ENCODE results near the gene ZNF579. TPM values are rescaled to one million over a fixed set of nuclear protein-coding genes. Genes with fewer than 3 reads are reported as not detected.

ZNF579 gene
- total and polyA plus RNA-seq, 9 of the 15 experiments (the other 6 are each of a cell fraction or from before 2014, with no cell fraction given): 0.06 to 15.9 (median 1.6) TPM

DNA sequence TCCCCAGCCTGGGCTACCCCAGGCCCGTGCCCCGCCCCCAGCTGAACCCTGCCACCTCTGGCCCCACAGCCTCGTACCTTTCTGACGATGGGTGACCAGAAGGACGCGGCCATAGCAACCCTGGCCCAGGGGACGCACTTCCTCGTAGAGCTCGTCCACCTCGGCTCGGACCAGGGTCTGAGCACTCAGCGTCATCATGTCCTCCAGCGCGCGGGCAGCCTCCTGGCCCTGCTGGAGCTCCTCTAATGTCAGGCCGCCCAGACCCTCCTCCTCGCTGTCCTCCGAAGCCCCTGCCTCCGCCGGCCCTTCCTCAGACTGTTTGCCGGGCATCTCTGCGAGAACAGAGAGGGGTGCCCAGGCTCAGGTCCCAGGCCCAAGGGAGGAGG lies 44.7 kb downstream of the ZNF579 start (continued):
- TF ChIP-seq, protein P1, sequence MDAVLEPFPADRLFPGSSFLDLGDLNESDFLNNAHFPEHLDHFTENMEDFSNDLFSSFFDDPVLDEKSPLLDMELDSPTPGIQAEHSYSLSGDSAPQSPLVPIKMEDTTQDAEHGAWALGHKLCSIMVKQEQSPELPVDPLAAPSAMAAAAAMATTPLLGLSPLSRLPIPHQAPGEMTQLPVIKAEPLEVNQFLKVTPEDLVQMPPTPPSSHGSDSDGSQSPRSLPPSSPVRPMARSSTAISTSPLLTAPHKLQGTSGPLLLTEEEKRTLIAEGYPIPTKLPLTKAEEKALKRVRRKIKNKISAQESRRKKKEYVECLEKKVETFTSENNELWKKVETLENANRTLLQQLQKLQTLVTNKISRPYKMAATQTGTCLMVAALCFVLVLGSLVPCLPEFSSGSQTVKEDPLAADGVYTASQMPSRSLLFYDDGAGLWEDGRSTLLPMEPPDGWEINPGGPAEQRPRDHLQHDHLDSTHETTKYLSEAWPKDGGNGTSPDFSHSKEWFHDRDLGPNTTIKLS (IDR thresholded peaks at IDR 0.05; ENCODE audit: borderline replicate concordance, low read depth): no peak
- TF ChIP-seq TEAD1 (CRISPR knock-in tag; IDR thresholded peaks at IDR 0.05) (no peak), HNRNPUL1 (IDR thresholded peaks at IDR 0.05; ENCODE audit: low read length) (no peak), ZNF311 (CRISPR knock-in tag; IDR thresholded peaks at IDR 0.05) (no peak), HDAC2 (IDR thresholded peaks at IDR 0.05) (no peak)

DNA sequence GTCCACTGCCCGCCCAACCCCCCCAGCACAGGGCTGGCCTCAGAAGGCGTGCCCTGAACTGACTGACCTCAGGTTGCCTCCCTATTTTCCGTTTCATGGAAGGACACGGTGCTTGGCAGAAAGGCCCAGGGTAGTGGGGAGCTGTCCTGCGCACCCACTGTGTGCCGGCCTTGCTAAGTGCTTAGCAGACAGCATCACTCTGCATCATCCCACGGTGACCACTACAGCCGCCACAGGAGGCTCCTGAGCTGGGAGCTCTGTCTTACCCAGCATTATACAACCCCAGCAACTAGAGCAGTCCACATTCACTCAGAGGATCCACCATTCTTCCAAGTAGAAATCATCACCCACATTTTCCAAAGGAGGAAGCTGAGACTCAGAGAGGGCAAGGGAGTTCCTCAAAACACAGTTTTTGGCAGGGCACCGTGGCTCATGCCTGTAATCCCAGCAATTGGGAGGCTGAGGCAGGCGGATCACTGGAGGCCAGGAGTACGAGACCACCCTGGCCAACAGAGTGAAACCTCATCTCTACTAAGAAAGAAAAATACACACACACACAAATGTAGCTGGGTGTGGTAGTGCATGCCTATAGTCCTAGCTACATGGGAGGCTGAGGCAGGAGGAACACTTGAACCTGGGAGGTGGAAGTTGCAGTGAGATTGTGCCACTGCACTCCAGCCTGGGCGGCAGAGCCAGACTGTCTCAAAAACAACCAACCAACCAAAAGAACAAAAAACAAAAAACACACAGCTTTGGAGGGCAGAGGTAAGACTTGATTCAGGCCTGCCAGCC lies 45.3 kb downstream of the ZNF579 start:
- Histone ChIP-seq H3K4me2 (ENCODE audit: insufficient read depth, low read length) (no peak overlapping the region), H3K27me3 (ENCODE audit: control insufficient read depth in 2 of 2, insufficient read depth in 2 of 2, low read length in 2 of 2) (no peaks in the 10 kb centered on the region), H3K4me1 (replicated peaks in 1 of 2; ENCODE audit: control insufficient read depth in 2 of 2, insufficient read depth in 2 of 2, low read length in 2 of 2) (peaks cover 0 to 36% of the 10 kb centered on the region in 2 experiments; a peak in 2 of 5 replicates), H3K9me3 (replicated peaks; ENCODE audit: control insufficient read depth, insufficient read depth, low read depth, low read length) (no peaks in the 10 kb centered on the region), H3K27ac (ENCODE audit: extremely low read depth, low read depth, low read length) (no peak overlapping the region), H2AFZ (ENCODE audit: low read depth, low read length) (no peak overlapping the region), H4K20me1 (replicated peaks; ENCODE audit: control insufficient read depth, insufficient read depth, low read length) (no peaks in the 10 kb centered on the region), H3K79me2 (ENCODE audit: control insufficient read depth, insufficient read depth, low read length) (no peaks in the 10 kb centered on the region), H3K36me3 (ENCODE audit: control insufficient read depth, insufficient read depth, low read length) (no peaks in the 10 kb centered on the region), H3K9me1 (ENCODE audit: control insufficient read depth, insufficient read depth, low read length) (no peaks in the 10 kb centered on the region), H3K4me3 (no peak overlapping the region), H3K9ac (ENCODE audit: insufficient read depth in 1 of 2, low read depth in 2 of 2, low read length in 2 of 2) (peak overlapping the region in 1 of 2 experiments; percentile 22; a peak in 1 of 4 replicates)
- DNase-seq (ENCODE audit: extremely low read depth in 1 of 4, low spot score in 3 of 4): peak in 1 of 4 experiments; percentile 12
- in situ Hi-C loops (cut with MboI): no loop called here
- intact Hi-C loops (cut with micrococcal nuclease): no loop called here
- ChIA-PET POLR2A (interaction anchor here (0.7 to 0.8 kb wide), 2 partner anchors 12 to 39 kb away, joined by 3 read pairs; no protein-coding TSS in a partner anchor), CTCF (ENCODE audit: low intra/inter-chr PET ratio) (no interaction called here)
- no peak for FAIRE-seq
- WGBS (ENCODE audit: insufficient coverage, low coverage, missing lambda C conversion rate): 30% methylated on average over 11 of the region's 12 CpGs
- peak; percentile 42; the same call in 2 of the 3 replicates for ATAC-seq
- no TSS peak for BruUV-seq (replicated peaks)
- TF ChIP-seq GTF2F1 (IDR thresholded peaks at IDR 0.05; ENCODE audit: low read depth, low read length): no peak
- TF ChIP-seq, protein P2, sequence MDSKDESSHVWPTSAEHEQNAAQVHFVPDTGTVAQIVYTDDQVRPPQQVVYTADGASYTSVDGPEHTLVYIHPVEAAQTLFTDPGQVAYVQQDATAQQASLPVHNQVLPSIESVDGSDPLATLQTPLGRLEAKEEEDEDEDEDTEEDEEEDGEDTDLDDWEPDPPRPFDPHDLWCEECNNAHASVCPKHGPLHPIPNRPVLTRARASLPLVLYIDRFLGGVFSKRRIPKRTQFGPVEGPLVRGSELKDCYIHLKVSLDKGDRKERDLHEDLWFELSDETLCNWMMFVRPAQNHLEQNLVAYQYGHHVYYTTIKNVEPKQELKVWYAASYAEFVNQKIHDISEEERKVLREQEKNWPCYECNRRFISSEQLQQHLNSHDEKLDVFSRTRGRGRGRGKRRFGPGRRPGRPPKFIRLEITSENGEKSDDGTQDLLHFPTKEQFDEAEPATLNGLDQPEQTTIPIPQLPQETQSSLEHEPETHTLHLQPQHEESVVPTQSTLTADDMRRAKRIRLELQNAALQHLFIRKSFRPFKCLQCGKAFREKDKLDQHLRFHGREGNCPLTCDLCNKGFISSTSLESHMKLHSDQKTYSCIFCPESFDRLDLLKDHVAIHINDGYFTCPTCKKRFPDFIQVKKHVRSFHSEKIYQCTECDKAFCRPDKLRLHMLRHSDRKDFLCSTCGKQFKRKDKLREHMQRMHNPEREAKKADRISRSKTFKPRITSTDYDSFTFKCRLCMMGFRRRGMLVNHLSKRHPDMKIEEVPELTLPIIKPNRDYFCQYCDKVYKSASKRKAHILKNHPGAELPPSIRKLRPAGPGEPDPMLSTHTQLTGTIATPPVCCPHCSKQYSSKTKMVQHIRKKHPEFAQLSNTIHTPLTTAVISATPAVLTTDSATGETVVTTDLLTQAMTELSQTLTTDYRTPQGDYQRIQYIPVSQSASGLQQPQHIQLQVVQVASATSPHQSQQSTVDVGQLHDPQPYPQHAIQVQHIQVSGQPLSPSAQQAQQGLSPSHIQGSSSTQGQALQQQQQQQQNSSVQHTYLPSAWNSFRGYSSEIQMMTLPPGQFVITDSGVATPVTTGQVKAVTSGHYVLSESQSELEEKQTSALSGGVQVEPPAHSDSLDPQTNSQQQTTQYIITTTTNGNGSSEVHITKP (IDR thresholded peaks at IDR 0.05; ENCODE audit: partially characterized antibody): peak; percentile 19
- no peak for TF ChIP-seq RBFOX2 (IDR thresholded peaks at IDR 0.05; ENCODE audit: low read depth, low read length)
- TF ChIP-seq, protein P3, sequence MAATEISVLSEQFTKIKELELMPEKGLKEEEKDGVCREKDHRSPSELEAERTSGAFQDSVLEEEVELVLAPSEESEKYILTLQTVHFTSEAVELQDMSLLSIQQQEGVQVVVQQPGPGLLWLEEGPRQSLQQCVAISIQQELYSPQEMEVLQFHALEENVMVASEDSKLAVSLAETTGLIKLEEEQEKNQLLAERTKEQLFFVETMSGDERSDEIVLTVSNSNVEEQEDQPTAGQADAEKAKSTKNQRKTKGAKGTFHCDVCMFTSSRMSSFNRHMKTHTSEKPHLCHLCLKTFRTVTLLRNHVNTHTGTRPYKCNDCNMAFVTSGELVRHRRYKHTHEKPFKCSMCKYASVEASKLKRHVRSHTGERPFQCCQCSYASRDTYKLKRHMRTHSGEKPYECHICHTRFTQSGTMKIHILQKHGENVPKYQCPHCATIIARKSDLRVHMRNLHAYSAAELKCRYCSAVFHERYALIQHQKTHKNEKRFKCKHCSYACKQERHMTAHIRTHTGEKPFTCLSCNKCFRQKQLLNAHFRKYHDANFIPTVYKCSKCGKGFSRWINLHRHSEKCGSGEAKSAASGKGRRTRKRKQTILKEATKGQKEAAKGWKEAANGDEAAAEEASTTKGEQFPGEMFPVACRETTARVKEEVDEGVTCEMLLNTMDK (IDR thresholded peaks at IDR 0.05; ENCODE audit: borderline replicate concordance, insufficient read depth, low read depth, low read length, poor library complexity, severe bottlenecking): no peak
- peak; percentile 90 for TF ChIP-seq ZKSCAN1 (IDR thresholded peaks at IDR 0.05; ENCODE audit: low read depth, low read length)
- TF ChIP-seq MYC (IDR thresholded peaks at IDR 0.05; ENCODE audit: low read depth, low read length): no peak
- no peak for TF ChIP-seq MYC (CRISPR knock-in tag; IDR thresholded peaks at IDR 0.05; ENCODE audit: borderline replicate concordance, low read depth)

Measured in K562 (cell line).